Choroid plexus epithelial cell (primary cell): ENCODE data around the gene USP25.

ENCODE experiments used
- DNase-seq: peaks from one replicate; pipeline ENCODE4 v3.0.0-alpha.2; 2010; ENCODE audit warnings: low read depth
- H3K4me3 ChIP-seq: 2 replicates; pipeline ENCODE4 v1.5.1; 2011; ENCODE audit warnings: low read depth, mild to moderate bottlenecking, control low read depth, low read length, moderate library complexity
- CTCF ChIP-seq: conservative IDR thresholded peaks from 2 replicates; pipeline ENCODE4 v1.5.1; 2011; ENCODE audit warnings: low read depth, mild to moderate bottlenecking, control low read depth, inconsistent platforms, low read length, moderate library complexity

The USP25 gene

GRCh38 chr21:15831497-15831896, 101.7 kb downstream of the USP25 start:
- no peak for DNase-seq
- TF ChIP-seq CTCF, result no peak
- H3K4me3 ChIP-seq, result no peak overlapping the region

- H3K4me3 ChIP-seq, result no peak overlapping the region
- no peak for TF ChIP-seq CTCF
- peak; percentile 84 for DNase-seq
Observed at GRCh38 chr21:15837645-15838044, 107.9 kb downstream of the USP25 start.

GRCh38 chr21:15839026-15839425, 109.2 kb downstream of the USP25 start:
- no peak overlapping the region for H3K4me3 ChIP-seq
- TF ChIP-seq CTCF, result no peak
- DNase-seq, result no peak

- no peak overlapping the region for H3K4me3 ChIP-seq
- no peak for DNase-seq
- TF ChIP-seq CTCF, result no peak
Observed at GRCh38 chr21:15839601-15840000, 109.8 kb downstream of the USP25 start.

- no peak overlapping the region for H3K4me3 ChIP-seq
- TF ChIP-seq CTCF, result no peak
- no peak for DNase-seq
Observed at GRCh38 chr21:15840406-15840805, 110.6 kb downstream of the USP25 start.

GRCh38 chr21:15841856-15842564, 112.2 kb downstream of the USP25 start:
- peak; percentile 87 for DNase-seq
- TF ChIP-seq CTCF, result no peak
- H3K4me3 ChIP-seq, result no peak overlapping the region

GRCh38 chr21:15842565-15842880, 112.7 kb downstream of the USP25 start:
- H3K4me3 ChIP-seq, result no peak overlapping the region
- TF ChIP-seq CTCF, result no peak
- no peak for DNase-seq
